IPS-NIHi11 (cell line): ENCODE measurements around the gene JAKMIP3.

Experiments used
- DNase-seq: peaks from one replicate; pipeline ENCODE4 v3.0.0; 2012; ENCODE audit warnings: mixed read lengths, low spot score

The JAKMIP3 gene

DNA sequence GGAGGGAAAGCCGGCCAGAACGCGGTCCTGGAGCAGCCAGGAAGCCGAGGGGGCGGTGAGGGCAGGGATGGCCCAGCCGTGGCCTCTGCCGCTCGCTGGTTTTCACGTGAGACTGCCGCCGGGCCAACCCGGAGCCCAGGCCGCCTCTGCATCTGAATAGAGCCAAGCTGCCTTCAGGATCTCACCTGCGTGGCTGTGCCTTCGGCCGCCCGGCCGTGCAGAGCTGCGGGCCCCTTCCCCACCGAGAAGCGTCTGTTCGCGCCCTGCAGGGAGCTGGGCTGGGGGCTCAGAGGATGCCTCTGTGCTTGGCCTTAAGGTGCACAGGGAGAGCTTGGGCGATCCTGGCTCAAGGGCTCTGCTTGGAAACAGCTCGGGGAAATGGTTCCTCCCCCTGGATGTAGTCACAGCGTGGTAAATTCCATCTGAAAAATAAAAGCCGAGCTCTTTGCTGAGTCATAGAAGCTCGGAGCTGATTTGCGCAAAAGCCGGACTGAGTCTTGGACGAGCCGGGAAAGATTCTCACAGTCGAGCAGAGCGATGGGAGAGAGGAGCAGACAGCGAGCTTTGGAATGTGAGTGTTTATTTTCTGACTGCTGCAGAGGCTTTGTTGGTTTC lies at the start of gene JAKMIP3:
Gene JAKMIP3 (plus strand): TSS at position 456 of the 615 bp plus-strand sequence. CDS start 38,863 bp downstream, outside the sequence.
- peak; percentile 66 for DNase-seq

DNA sequence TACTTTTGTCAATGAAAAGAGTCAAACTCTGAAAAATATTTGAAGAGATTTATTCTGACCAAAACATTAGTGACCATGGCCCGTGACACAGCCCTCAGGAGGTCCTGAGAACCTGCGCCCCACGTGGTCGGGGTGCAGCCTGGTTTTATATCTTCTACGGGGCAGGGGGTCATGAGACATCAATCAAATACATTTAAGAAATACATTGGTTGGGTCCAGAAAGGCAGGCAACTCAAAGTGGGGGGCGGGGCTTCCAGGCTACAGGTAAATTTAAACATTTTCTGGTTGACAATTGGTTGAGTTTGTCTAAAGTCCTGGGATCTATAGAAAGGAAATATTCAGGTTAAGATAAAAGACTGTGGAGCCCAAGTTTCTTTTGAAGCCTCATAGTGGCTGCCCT lies 49.2 kb upstream of the JAKMIP3 start:
- no peak for DNase-seq

GRCh38 chr10:132018446-132018845 lies 47.3 kb upstream of the JAKMIP3 start:
- DNase-seq = no peak

DNA sequence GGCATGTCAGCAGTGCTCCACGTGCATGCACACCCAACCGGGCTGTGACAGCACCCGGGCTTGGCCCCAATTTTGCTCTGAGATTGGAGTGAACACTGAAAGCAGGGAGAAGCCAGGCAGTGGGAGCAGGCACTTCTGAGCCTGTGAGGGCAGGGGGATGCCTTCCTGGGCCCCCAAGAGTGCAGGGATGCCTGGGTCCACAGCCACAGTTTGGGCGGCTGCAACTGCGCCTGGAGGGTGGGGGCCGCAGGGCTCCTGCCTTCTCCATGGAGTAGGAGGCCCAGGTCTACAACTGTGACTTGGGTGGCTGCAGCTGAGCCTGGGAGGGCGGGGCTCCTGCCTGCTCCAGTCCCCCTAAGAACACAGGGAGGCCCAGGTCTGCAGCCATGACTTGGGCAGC lies 46.4 kb upstream of the JAKMIP3 start:
- no peak for DNase-seq

GRCh38 chr10:132020456-132020855 lies 45.3 kb upstream of the JAKMIP3 start:
- DNase-seq = no peak

DNA sequence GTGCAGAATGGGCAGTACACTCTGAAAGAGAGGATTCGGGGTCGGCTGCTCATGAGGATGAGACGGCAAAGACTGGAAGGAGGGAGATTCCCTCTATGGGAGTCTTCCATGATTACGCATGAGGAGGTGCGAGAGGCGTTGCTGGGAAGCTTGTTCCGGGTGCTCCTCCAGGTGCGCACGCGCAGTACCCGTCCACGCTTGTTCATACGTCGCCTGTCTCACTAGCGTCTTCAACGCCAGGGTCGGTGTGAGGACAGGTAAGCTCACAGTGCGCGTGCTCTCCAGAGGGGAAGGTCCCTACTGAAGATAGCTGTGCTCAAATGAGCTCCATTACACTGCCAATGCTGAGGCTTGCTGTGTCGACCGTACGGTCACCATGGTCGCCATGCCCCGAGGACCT lies 44.7 kb upstream of the JAKMIP3 start:
- no peak for DNase-seq

DNA sequence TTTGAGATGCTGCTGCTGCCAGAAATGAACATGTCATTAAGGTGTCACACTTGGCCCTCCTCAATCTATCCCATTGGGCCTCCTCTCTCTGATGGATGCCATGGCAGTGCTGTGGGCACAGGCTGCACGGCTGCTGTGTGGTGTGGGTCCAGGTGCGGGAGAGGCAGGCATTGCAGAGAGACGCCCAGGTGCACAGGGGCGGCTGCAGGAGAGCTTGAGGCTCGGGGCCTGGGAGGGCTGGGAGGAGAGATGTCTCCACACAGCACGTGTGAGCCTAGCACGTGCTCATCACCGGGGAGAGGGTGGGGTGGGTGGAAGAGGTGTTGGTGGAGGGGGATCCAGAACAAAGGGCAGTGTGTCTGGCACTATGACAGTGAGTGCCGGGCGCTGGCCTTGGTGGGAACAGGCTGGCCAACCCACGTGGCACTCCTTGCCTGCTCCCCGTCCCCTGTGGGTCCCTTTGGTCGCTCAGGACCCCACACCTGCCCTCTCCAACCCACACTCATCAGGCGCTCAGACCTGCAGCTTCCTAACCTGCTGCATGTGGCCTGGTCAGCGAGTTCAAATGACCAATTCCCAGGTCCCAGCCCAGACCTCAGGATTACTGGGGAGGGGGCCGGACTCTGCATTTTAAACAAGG lies 44.1 kb upstream of the JAKMIP3 start:
- no peak for DNase-seq

GRCh38 chr10:132022241-132022640 lies 43.5 kb upstream of the JAKMIP3 start:
- DNase-seq = no peak

GRCh38 chr10:132023092-132023811 lies 42.5 kb upstream of the JAKMIP3 start:
- DNase-seq = peak; percentile 88

- DNase-seq = no peak
These were observed 38.2 kb upstream of the JAKMIP3 start for GRCh38 chr10:132027423-132027983.

DNA sequence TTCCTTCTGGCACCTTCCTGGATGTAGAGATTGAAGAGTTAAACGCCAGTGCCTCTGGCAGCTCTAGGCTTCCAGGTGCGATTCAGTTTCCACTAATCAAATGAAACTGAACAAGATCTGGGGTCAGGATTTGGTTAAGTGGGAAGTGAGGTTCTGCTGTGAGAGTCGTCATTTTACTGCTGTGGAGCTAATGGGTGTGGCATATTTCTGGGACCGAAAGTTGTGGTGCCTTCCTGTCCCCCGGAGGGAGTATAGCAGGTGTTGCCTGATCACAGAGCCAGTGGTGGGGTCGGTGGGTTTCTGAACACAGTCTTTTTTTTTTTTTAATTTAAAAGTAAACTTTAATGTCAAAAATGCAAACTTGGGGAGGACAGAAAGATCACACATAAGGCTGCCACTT lies 37.0 kb upstream of the JAKMIP3 start:
- no peak for DNase-seq

DNA sequence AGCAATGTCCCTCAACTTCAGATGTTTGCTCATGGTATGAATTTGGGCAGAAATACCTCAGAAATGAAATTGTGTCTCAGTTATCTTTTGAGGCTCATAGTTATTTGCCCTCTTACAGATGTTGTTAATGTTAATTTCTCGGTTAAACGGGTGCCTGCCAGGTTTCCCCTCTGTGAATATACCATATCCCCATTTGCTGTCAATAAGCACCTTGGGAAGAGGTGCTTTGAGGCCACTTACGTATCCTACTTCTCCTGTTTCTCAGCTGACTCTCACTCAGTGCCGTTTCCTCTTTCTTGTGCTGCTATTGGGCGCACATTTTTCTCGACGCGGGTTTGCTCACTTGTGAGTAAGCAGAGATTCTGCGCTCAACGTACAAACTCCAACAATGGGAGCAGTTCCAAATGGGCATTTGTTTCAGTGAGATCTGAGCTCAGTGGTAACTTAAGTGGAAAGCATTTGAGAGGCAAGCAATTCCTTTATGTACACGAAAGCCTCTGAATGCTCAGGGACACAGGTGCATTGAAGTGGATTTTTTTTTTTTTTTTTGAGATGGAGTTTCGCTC lies 34.8 kb upstream of the JAKMIP3 start:
- DNase-seq = no peak

GRCh38 chr10:132033632-132034031 lies 32.1 kb upstream of the JAKMIP3 start:
- DNase-seq = no peak

- DNase-seq = no peak
These were observed 30.3 kb upstream of the JAKMIP3 start for GRCh38 chr10:132035476-132035875.

DNA sequence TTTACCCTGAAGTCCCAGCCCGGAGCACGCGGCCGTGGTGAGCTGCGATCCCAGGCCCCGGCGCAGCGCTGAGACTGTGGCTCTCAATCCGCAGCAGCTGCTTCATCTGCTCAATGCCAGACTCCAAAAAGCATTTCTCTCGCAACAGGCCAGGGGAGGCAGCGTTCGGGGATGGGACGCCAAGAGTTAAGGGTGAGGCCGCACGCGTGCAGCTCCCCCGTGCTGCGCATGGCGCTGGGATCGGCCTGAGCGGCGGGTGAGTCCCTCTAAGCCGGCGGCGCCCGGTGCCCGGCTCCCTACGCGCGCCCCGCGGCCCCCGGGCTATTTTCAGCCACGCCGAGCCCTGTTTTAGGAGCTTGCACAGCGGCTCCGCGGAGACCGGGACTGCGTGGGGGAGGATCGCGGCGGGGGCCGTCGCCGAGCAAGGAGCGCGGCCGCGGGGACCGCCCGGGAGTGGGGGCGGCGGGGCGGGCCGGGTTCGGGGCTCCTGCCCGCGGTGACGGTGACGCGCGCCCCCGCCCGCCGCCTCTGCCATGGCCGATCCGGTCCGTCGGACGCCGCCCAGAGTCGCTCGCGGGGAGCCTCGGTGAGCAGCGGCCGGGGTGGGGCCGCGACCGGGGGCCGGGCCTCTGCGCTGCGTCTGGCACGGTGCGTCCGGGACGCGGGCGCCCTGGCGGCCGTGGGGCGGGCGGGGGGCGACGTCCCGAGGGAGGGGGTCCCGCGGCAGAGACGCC lies 29.4 kb upstream of the JAKMIP3 start:
- DNase-seq = peak; percentile 71

- DNase-seq = peak; percentile 57
These were observed 28.7 kb upstream of the JAKMIP3 start for GRCh38 chr10:132036887-132037675.

GRCh38 chr10:132037676-132037975 lies 28.1 kb upstream of the JAKMIP3 start:
- peak; percentile 74 for DNase-seq

- no peak for DNase-seq
These were observed 26.4 kb upstream of the JAKMIP3 start for GRCh38 chr10:132039371-132039770.

DNA sequence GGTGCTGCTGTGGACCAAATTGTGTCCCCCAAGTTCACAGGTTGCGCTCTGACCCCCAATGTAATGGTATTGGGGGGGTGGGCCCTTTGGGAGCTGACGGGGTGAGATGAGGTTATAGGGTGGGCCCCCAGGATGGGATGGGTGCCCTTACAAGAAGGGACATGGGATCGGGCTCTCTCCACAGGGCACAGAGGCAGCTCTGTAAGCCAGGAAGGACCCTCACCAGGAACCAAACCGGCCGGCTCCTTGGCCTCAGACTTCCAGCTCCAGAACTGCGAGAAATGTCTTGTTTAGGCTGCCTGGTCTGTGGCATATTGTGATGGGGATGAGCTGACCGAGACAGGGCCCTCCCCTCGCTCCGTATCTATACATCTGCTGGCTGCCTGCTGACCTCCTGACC lies 25.7 kb upstream of the JAKMIP3 start:
- no peak for DNase-seq

- no peak for DNase-seq
These were observed 24.4 kb upstream of the JAKMIP3 start for GRCh38 chr10:132041340-132041739.
